Middle frontal gyrus (tissue), 1 donor: ENCODE data around the gene DGKD.
"Not testable (repeated sequence)": the region's sequence is repeated elsewhere in the genome, so short reads cannot be mapped to it uniquely, and the experiment has no call there.

Experiments
- DNase-seq: peaks from one replicate; pipeline ENCODE4 v3.0.0-alpha.2; 2015; ENCODE audit warnings: low spot score; ENCODE audit errors: extremely low spot score

The DGKD gene

GRCh38 chr2:233384015-233384414 lies 29.7 kb downstream of the DGKD start:
- DNase-seq = no peak

GRCh38 chr2:233384811-233385488 lies 30.7 kb downstream of the DGKD start:
- DNase-seq = no peak

GRCh38 chr2:233385489-233386044 lies 31.3 kb downstream of the DGKD start:
- DNase-seq = no peak

- DNase-seq = no peak
Observed at GRCh38 chr2:233386382-233387041, 32.2 kb downstream of the DGKD start.

GRCh38 chr2:233387225-233387624 lies 32.9 kb downstream of the DGKD start:
- DNase-seq = no peak

- peak; percentile 68 for DNase-seq
Observed at GRCh38 chr2:233387667-233388528, 33.6 kb downstream of the DGKD start.

- no peak for DNase-seq
Observed at GRCh38 chr2:233389601-233390125, 35.4 kb downstream of the DGKD start.

GRCh38 chr2:233395687-233396086 lies 41.4 kb downstream of the DGKD start:
- no peak for DNase-seq

GRCh38 chr2:233396726-233397665 lies 42.7 kb downstream of the DGKD start:
- not testable (repeated sequence) for DNase-seq

GRCh38 chr2:233399306-233400225 lies 45.3 kb downstream of the DGKD start:
- DNase-seq = no peak

GRCh38 chr2:233400341-233400740 lies 46.0 kb downstream of the DGKD start:
- no peak for DNase-seq

GRCh38 chr2:233400961-233401360 lies 46.7 kb downstream of the DGKD start:
- no peak for DNase-seq

- DNase-seq = no peak
Observed at GRCh38 chr2:233402346-233402745, 48.1 kb downstream of the DGKD start.

GRCh38 chr2:233402789-233403188 lies 48.5 kb downstream of the DGKD start:
- DNase-seq = no peak

GRCh38 chr2:233404222-233404621 lies 49.9 kb downstream of the DGKD start:
- DNase-seq = no peak

GRCh38 chr2:233406865-233407264 lies 52.6 kb downstream of the DGKD start:
- no peak for DNase-seq

- no peak for DNase-seq
Observed at GRCh38 chr2:233407771-233408181, 53.5 kb downstream of the DGKD start.

- no peak for DNase-seq
Observed at GRCh38 chr2:233408366-233409285, 54.3 kb downstream of the DGKD start.
